Activated T-helper 1 cell treated with Interleukin-2 at 50 U/mL for 16 hours (primary cell): ENCODE data around the gene PTPRM.

Experiments used
- DNase-seq: peaks from one replicate; pipeline ENCODE4 v3.0.0-alpha.2; 2020; ENCODE audit warnings: low read depth

Gene PTPRM

DNA sequence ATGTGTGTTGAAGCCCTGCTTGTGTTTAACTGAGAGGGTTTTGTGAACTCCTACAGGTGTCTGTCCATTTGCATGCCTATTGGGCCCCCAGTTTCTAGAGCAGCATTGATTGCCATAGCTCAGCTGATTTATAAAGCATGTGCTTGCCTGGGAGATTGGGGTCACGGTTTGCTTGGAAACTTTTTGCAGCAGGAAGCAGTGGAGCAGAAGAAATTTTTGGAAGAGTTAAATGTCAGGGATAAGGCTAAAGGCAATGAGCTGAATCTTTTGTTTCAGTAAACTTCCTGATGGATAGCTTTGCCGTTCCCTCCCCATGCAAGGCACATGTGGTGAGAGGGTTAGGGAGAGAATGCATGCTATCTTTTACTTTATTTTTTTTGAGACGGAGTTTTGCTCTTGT lies 102.2 kb downstream of the PTPRM start:
- DNase-seq = no peak

DNA sequence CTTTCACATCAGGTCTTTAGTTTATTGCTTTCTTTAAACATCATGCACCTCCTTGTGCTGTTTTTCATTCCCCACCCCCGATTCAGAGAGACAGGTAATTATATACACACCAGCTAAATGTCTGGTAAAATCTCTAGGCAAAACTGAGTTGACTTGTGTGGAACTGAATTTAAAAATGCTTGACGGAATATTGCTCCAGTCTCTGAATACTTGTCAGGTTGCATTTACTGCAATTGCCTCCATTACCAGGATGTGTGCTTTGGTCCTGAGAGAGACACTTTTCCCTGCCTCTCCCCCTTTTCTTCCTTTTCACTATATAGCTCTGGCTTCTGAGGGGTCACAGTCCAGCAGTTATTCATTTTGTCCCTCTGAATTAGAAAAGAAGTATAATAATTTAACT lies 104.0 kb downstream of the PTPRM start:
- no peak for DNase-seq

DNA sequence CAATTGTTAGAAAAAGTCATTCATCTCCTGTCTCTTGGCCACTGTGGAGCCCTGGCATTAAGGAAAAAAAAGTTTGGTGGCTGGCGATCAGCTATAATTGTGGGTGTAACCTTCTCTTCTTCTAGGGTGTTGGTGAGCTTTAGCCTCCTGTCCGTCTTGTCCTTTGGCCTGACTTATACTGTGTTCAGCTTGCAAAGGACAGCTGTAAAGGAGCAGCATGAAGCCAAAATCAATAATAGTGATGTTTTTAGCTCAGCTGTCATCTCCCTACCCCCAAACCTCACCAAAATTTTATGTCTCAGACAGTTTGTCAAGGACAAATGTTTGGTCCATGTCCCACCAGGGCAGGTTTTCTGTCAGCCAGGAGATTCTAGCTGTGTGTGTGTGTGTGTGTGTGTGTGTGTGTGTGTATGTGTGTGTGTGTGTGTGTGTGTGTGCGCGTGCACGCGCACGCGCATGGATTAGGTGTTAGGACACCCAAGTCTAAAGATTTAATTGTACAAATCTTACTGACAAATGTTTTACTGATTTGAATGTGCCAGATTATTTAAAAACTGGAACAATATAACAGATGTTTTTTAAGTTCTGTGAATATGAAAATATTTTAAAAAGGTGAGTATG lies 109.2 kb downstream of the PTPRM start:
- DNase-seq = no peak

GRCh38 chr18:7677001-7677400 lies 109.9 kb downstream of the PTPRM start:
- no peak for DNase-seq

- no peak for DNase-seq
Observed at GRCh38 chr18:7677424-7677823, 110.3 kb downstream of the PTPRM start.

- DNase-seq = no peak
Observed at GRCh38 chr18:7678389-7678788, 111.3 kb downstream of the PTPRM start.

DNA sequence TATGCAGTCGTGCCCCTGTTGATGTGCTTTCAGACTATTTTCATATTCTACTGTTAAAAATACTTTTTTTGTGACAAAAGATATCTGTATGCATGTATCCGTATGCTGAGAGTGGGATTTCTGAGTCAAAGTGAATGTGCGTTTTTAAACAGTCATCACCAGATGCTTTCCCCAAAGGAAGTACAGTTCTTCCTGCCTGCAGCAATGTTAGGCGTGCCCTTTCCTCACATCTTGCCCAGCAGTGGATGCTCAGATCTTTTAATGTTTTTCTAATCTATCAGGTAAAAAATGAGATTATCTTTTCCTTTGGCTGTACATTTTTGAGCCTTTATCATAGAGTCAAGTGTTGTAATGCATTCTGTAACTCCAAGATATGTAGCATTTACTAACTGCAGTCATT lies 111.7 kb downstream of the PTPRM start:
- no peak for DNase-seq

- no peak for DNase-seq
Observed at GRCh38 chr18:7681298-7681697, 114.2 kb downstream of the PTPRM start.

DNA sequence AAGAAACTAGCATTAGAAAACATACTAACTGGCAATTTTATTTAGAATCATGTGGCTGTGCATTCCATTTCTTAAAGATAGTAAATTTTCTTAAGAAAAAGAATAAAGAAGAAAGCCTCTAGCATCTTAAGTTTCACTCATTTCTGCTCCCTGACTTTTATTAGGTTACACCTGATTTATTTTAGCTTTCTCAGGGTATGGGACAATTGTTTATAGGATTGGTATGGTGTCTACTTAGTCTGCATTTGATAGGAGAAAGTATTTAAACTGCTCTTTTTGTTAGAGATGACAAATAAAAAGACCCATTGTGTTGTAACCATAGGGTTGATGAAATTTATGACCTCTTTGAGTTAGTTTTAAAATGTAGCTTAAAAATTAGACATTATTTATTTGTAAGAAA lies 115.2 kb downstream of the PTPRM start:
- DNase-seq = no peak

GRCh38 chr18:7683753-7684152 lies 116.6 kb downstream of the PTPRM start:
- DNase-seq = no peak

DNA sequence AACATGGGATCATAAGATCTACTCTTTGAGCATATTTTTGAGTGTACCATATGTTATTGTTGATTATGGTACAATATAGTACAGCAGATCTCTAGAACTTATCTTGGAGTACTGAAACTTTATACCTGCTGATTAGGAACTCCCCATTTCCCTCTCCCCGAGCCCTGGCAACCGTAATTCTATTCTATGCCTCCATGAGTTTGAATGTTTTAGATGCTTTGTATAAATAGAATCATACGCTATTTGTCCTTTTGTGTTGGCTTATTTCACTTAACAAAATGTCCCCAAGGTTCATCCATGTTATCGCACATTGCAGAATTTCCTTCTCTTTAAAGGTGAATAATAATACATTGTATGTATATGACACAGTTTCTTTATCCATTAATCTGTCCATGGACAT lies 117.2 kb downstream of the PTPRM start:
- no peak for DNase-seq

DNA sequence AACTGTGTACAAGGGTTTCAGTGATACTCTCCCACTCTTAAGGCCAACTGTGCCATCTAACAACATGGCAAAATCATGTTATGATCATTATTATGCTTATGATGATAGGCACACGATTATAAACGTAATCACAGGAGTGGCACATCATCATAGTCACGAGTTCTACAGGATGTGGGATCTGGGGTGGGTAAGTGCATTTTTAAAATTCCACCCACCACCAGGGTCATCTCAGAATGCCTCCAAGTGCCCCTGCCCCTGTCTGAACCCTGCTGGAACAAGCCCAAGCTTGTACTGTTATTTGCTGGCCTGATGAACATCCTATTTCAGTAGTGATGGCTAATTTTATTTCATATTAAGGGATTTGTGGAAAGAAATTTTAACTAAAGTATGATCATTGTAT lies 117.8 kb downstream of the PTPRM start:
- no peak for DNase-seq

GRCh38 chr18:7686278-7686677 lies 119.2 kb downstream of the PTPRM start:
- no peak for DNase-seq

GRCh38 chr18:7688580-7688979 lies 121.5 kb downstream of the PTPRM start:
- no peak for DNase-seq

DNA sequence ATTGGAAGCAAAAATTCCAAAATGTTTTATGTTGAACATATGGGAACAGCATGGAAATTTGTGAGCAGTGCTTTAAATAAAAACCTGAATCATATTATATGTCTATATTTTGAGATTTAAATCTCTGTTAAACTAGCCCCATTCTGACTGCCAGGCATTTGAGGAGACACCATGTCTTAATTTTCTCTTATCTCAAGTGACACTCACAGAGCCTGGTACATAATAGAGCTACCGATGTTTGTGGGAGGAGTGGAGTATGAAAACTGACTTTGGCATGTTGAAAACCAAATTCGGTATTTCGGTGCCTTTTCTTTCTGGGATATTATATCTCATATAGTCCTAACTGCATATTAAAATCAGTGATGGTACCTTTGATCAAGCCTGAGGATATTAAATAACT lies 124.1 kb downstream of the PTPRM start:
- DNase-seq = no peak

DNA sequence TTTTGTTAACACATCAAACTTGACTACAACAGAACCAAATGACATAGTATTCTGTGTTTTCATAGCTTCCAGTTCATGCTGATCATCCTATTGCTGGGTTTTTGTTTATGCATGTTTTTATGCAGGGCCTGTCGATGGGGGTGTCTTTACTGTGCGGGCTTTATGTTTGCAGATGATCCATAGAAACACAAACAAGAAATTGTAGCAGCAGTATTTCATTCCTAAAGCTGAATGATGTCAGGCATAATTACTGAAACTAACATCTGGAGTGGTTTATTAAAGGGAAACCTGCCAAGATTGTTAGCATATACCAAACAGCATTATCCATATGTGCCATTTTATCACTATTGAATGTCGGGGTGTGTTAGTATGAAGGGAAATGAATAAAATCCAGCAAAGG lies 129.7 kb downstream of the PTPRM start:
- DNase-seq = no peak

DNA sequence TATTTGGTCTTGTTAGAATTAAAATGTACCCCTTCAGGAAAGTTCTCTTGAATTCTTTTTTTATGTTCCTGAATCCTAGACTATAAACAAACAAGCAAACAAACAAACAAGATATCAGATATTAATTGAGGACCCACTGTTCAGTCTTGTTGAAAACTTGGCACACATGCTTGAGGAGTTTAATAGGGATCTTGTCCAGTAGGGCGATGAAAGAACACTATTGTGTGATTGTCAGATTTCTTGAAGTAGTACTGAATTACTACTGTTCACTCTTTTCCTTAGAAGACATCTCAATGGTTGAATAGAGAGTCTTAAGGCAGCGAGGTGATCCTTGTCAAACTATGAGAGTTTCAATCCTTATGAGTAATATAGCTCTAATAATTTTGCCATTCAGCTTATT lies 130.2 kb downstream of the PTPRM start:
- no peak for DNase-seq

GRCh38 chr18:7711495-7711894 lies 144.4 kb downstream of the PTPRM start:
- no peak for DNase-seq

DNA sequence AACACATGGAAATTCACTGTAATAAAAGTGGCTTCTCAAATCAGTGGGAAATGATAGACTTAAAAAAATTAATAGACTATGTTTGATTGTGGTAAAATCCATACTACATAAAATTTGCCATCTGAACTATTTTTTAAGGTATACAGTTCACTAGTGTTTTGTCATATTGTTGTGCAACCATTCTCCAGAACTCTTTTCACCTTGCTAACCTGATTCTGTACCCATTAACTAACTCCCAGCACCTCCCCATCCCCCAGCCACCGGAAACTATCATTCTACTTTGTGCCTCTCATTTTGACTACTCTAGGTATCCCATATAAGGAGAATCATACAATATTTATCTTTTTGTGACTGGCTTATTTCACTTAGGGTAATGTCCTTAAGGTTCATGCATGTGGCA lies 153.3 kb downstream of the PTPRM start:
- no peak for DNase-seq

DNA sequence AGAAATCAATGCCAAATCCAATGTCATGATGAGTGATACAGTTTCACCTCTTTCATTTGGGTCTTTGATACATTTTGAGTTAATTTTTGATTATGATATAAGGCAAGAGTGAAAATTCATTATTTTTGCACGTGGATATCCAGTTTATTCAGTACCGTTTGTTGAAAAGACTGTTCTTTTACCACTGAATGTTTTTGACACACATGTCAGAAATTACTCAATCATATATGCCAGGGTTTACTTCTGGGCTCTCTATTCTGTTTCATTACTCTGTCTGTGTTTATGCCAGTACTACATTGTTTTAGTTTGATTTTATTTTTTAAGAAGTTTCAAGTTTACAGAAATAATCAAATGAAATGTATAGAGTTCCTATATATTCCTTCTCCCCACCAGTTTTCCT lies 154.4 kb downstream of the PTPRM start:
- DNase-seq = no peak

GRCh38 chr18:7722955-7723354 lies 155.8 kb downstream of the PTPRM start:
- DNase-seq = no peak

DNA sequence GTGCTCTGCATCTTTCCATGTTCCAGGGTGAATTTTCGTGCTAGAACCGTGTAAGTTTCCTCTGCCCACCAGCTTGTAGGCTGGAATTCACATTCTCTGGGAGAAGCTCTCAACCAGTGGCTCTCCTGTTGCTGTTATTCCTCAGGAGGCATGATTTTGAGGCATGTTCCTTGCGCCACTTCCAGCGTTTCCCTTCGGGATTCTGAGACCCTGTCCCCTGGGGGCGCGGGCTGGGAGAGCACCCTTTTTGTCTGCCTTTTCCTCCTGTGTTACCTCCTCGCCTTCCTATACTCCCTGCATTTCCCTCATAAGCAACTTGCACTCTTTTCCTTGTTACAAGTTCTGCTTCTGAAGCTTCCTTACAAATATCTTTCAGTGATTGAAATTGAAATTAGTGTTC lies 156.4 kb downstream of the PTPRM start:
- no peak for DNase-seq

- DNase-seq = no peak
Observed at GRCh38 chr18:7725473-7725872, 158.4 kb downstream of the PTPRM start.

GRCh38 chr18:7725897-7726296 lies 158.8 kb downstream of the PTPRM start:
- DNase-seq = no peak

- no peak for DNase-seq
Observed at GRCh38 chr18:7726522-7726921, 159.4 kb downstream of the PTPRM start.
